T1000 (cell line): ENCODE results near the gene TAS1R2.

Experiments
- DNase-seq: peaks from one replicate; lab custom pipeline; 2025; ENCODE audit warnings: mixed read lengths; lab: John Stamatoyannopoulos, UW

TAS1R2 gene

DNA sequence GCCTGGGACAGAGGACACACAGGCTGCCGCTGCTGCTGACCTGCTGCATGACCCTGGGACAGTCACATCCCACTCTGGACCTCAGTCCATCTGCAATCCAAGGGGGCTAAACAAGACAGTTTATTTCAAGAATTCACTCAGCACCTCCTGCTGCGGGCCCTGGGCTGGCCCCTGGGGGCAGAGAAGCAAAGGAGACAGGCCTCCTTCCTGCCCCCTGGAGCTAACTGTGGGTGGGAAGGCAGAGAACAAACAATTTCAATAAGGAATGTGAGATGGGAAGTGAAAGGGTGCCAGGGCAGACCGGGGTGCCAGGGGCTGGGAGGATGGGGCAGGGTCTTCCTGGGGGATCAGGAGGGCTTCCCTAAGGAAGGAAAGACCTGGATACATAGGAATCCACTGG lies 60.0 kb downstream of the TAS1R2 start:
- DNase-seq, result no peak

GRCh38 chr1:18798946-18799345 lies 60.5 kb downstream of the TAS1R2 start:
- no peak for DNase-seq

- DNase-seq, result no peak
Measured at GRCh38 chr1:18798533-18798932, 60.9 kb downstream of the TAS1R2 start.

- DNase-seq, result no peak
Measured at GRCh38 chr1:18796950-18797349, 62.5 kb downstream of the TAS1R2 start.

GRCh38 chr1:18795002-18795689 lies 64.3 kb downstream of the TAS1R2 start:
- DNase-seq, result no peak

DNA sequence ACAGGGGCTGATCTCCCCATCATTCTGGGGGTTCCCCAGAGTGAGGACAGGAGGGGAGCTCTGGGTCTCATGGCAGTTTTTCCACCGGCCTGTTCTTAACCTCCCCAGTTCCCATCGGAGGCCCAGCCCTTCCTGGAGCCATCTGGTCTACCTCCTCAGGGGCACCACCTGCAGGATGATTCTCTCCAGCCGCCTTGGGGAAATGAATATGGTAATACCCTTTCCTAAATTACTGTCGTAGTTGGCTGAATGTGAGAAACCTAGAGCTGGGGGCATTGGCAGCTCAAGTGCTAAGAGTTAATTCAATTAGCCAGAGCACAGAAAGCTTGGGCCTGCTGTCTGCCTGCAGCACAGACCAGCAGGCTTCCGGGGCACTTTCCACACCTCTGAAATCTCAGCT lies 64.9 kb downstream of the TAS1R2 start:
- DNase-seq, result no peak

DNA sequence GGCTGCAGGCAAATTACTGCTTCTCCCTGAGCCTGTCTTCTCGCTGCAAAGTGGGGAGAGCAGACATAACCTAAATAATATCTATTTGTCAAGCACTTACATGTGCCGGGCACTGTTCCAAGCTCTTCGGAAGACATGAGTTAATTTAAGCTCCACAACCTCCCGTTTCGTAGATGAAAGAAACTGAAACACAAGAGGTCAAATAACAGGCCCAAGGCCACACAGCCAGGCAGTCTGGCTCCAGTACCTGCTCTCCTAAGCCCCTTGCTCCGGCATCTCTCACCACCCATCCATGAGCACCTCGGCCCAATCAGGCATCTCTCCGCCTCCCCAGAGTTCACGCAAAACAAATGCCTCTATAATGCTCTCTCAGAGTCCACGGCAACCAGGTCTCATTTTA lies 65.4 kb downstream of the TAS1R2 start:
- DNase-seq, result no peak

- DNase-seq, result no peak
Measured at GRCh38 chr1:18793164-18793563, 66.3 kb downstream of the TAS1R2 start.

GRCh38 chr1:18792747-18793146 lies 66.7 kb downstream of the TAS1R2 start:
- DNase-seq, result no peak
